ENCODE measurements around the gene NFIB.

NFIB gene

DNA sequence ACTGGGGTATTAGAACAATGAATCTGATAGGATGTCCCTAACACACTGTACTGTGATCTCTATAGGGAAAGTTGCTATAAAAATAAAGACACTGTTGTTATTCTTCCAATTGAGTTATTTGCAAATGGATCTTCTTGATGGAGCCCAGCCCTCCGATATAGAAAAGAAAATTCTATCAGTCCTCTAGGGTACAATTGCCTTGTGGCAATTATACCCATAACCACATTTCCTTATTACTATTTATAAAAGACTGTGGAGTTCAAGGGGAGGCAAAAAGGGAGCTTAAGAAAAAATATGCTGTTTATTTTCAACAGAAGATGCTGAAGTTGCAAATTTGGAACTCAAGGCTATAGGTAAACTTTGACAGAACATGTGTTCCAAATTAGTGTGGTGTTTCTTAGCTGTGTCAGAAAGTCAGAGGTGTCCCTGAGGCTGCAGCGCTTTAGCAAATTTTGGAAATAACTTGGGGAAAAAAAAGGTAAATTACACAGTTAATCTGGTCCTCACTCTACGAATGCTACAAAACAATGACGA is 116.5 kb downstream of the NFIB start:
- H3K4me3 ChIP-seq (replicated peaks; ENCODE audit: low read depth, low read length): no peak overlapping the region
- DNase-seq (ENCODE audit: extremely low read depth, insufficient read length): no peak
- TF ChIP-seq, protein P1, sequence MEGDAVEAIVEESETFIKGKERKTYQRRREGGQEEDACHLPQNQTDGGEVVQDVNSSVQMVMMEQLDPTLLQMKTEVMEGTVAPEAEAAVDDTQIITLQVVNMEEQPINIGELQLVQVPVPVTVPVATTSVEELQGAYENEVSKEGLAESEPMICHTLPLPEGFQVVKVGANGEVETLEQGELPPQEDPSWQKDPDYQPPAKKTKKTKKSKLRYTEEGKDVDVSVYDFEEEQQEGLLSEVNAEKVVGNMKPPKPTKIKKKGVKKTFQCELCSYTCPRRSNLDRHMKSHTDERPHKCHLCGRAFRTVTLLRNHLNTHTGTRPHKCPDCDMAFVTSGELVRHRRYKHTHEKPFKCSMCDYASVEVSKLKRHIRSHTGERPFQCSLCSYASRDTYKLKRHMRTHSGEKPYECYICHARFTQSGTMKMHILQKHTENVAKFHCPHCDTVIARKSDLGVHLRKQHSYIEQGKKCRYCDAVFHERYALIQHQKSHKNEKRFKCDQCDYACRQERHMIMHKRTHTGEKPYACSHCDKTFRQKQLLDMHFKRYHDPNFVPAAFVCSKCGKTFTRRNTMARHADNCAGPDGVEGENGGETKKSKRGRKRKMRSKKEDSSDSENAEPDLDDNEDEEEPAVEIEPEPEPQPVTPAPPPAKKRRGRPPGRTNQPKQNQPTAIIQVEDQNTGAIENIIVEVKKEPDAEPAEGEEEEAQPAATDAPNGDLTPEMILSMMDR (IDR thresholded peaks at IDR 0.05; ENCODE audit: insufficient read depth, low read length, poor library complexity, severe bottlenecking): no peak
- no peaks in the 10 kb centered on the region for H3K36me3 ChIP-seq (ENCODE audit: control insufficient read depth, insufficient read depth, low read length)
- no peaks in the 10 kb centered on the region for H3K27me3 ChIP-seq (replicated peaks; ENCODE audit: control insufficient read depth, insufficient read depth, low read length)

DNA sequence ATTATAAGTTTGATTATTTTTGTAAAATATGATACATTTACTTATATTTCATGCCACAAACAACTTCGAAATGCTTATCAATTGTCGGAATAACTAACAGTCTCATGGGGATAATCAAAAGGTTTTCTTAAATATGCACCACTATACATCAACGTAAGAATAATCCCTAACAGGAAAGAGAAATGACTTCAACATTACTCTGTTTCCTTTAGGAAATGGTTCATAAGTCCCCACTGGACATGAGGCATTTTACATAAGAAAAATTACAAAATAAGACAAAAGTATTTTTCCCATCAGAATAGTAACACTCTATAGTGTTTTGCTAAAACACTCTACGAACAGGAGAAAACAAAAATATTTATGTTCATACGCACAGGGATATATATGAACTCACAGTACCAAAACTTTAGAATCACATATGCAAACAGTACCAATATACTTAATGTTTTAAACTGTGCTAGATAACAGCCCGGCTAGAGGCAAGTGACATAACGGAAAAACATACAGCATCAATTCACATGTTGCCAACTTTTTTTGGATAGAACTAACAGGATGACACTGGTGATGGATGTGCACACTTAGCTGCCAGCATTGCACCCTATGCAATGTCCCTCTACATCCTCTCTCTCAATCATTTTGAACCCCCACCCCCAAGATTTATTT is 120.5 kb downstream of the NFIB start:
- TF ChIP-seq, protein P1 (IDR thresholded peaks at IDR 0.05; ENCODE audit: insufficient read depth, low read length, poor library complexity, severe bottlenecking): no peak
- no peaks in the 10 kb centered on the region for H3K27me3 ChIP-seq (replicated peaks; ENCODE audit: control insufficient read depth, insufficient read depth, low read length)
- no peak for DNase-seq (ENCODE audit: extremely low read depth, insufficient read length)
- no peaks in the 10 kb centered on the region for H3K36me3 ChIP-seq (ENCODE audit: control insufficient read depth, insufficient read depth, low read length)
- H3K4me3 ChIP-seq (replicated peaks; ENCODE audit: low read depth, low read length): no peak overlapping the region

DNA sequence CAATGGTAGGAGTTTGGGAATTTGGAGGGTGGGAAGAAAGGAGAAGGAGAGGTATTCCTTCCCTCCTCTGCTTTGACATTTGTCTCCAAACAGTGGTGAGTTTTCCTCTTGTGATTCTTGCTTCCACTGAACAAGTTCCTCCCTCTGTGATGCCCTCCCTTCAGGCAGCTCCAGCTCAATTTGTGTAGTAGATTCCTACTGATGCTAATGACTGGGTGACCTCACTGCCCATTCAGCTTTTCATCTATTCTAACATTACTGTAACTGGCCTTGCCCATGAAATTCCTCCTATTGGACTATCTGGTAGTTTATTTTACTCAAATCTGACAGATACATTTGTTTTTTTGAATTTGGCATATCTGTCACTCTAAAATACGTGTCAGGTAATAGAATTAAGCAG is 121.4 kb downstream of the NFIB start:
- H3K4me3 ChIP-seq (replicated peaks; ENCODE audit: low read depth, low read length): no peak overlapping the region
- no peak for DNase-seq (ENCODE audit: extremely low read depth, insufficient read length)
- TF ChIP-seq, protein P1 (IDR thresholded peaks at IDR 0.05; ENCODE audit: insufficient read depth, low read length, poor library complexity, severe bottlenecking): no peak
- H3K36me3 ChIP-seq (ENCODE audit: control insufficient read depth, insufficient read depth, low read length): no peaks in the 10 kb centered on the region
- H3K27me3 ChIP-seq (replicated peaks; ENCODE audit: control insufficient read depth, insufficient read depth, low read length): no peaks in the 10 kb centered on the region

DNA sequence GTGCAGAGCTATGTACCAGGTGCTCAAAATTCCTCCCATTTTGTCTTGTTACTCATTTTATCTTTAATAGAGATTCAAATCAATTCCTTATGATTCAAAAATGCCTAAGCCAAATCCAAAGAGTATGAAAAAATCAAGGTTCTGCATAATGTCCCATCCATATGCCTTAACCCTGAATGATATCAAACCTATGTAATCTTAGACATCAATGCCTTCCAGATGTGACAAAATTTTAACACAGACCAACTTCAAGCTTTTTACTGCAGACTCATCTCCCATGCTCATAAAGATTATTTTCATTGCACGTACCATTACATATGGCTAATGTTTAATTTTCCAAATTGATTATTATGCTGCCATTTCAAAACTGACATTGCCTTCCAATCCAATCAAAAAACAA is 122.4 kb downstream of the NFIB start:
- Histone ChIP-seq H3K4me3 (replicated peaks; ENCODE audit: low read depth, low read length) (no peak overlapping the region), H3K36me3 (ENCODE audit: control insufficient read depth, insufficient read depth, low read length) (no peaks in the 10 kb centered on the region), H3K27me3 (replicated peaks; ENCODE audit: control insufficient read depth, insufficient read depth, low read length) (no peaks in the 10 kb centered on the region)
- TF ChIP-seq, protein P1 (IDR thresholded peaks at IDR 0.05; ENCODE audit: insufficient read depth, low read length, poor library complexity, severe bottlenecking): no peak
- DNase-seq (ENCODE audit: extremely low read depth, insufficient read length): no peak

DNA sequence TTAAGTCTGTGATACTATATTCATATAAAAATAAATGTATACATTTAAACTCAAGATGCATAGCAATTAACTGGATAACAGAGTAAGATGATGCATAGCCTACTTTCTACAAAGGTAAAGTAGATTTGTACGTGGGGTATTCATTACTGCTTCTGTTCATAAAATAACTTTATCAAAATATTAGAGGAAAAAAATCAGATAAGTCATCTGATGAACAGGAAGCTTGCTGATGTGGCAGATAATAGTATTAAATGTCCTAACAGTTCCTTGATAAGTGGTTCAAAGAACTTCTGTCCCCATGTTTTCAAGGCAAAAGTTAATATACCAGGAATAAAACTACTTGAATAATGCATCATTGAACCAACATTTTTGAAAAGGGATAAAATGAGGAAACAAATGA is 123.7 kb downstream of the NFIB start:
- Histone ChIP-seq H3K4me3 (replicated peaks; ENCODE audit: low read depth, low read length) (no peak overlapping the region), H3K27me3 (replicated peaks; ENCODE audit: control insufficient read depth, insufficient read depth, low read length) (no peaks in the 10 kb centered on the region), H3K36me3 (ENCODE audit: control insufficient read depth, insufficient read depth, low read length) (no peaks in the 10 kb centered on the region)
- DNase-seq (ENCODE audit: extremely low read depth, insufficient read length): no peak
- TF ChIP-seq, protein P1 (IDR thresholded peaks at IDR 0.05; ENCODE audit: insufficient read depth, low read length, poor library complexity, severe bottlenecking): no peak
